A673 (cell line): Measurements from ENCODE around the gene NMUR1. TPM values are rescaled to one million over a fixed set of nuclear protein-coding genes. Genes with fewer than 3 reads are reported as not detected.

Experiments
- BruUV-seq: library from RNA; stranded (reverse); fragments of 400-500 nt; replicated peaks from 2 replicates; lab custom pipeline; 2021; lab: Mats Ljungman, UMichigan
- CTCF ChIA-PET: fragments of 300-600 bp; sonication (Branson Sonifier 250); formaldehyde crosslinking; loops from one replicate; lab custom pipeline; 2022; ENCODE audit warnings: antibody characterized with exemption; lab: Charles Lee
- POLR2A ChIA-PET: fragments of 300-600 bp; sonication (Branson Sonifier 250); formaldehyde crosslinking; loops from one replicate; lab custom pipeline; 2022; ENCODE audit warnings: antibody characterized with exemption; ENCODE audit not compliant: low non-redundant PET; lab: Charles Lee
- DNase-seq: peaks from one replicate; pipeline ENCODE4 v3.0.0-alpha.2; 2015; ENCODE audit warnings: low spot score
- H3K27ac ChIP-seq: fragments of 200-600 bp; sonication (generic); 2 replicates; pipeline ENCODE4 v1.5.1; 2016; ENCODE audit warnings: mixed run types, low read depth, mild to moderate bottlenecking, mixed read lengths, antibody characterized with exemption, low read length; ENCODE audit not compliant: poor library complexity, severe bottlenecking
- H3K27me3 ChIP-seq: fragments of 200-600 bp; sonication (generic); replicated peaks from 2 replicates; pipeline ENCODE4 v1.6.1; 2017; ENCODE audit warnings: mixed run types, low read depth, mild to moderate bottlenecking, mixed read lengths, antibody characterized with exemption, low read length; ENCODE audit not compliant: insufficient read depth, poor library complexity
- H3K36me3 ChIP-seq: fragments of 200-600 bp; sonication (generic); 2 replicates; pipeline ENCODE4 v1.6.1; 2016; ENCODE audit warnings: mixed run types, mild to moderate bottlenecking, mixed read lengths, antibody characterized with exemption, low read length; ENCODE audit not compliant: insufficient read depth, poor library complexity, severe bottlenecking
- H3K4me1 ChIP-seq: fragments of 200-600 bp; sonication (generic); 2 replicates; pipeline ENCODE4 v1.6.1; 2017; ENCODE audit warnings: mixed run types, mild to moderate bottlenecking, mixed read lengths, antibody characterized with exemption, low read length; ENCODE audit not compliant: insufficient read depth, poor library complexity, severe bottlenecking
- H3K4me3 ChIP-seq: fragments of 200-600 bp; sonication (generic); 2 replicates; pipeline ENCODE4 v1.5.1; 2016; ENCODE audit warnings: low read depth, mixed run types, mild to moderate bottlenecking, mixed read lengths, low read length; ENCODE audit not compliant: poor library complexity, severe bottlenecking
- H3K9me3 ChIP-seq: fragments of 200-600 bp; sonication (generic); 2 replicates; pipeline ENCODE4 v1.6.1; 2016; ENCODE audit warnings: mixed run types, low read depth, mild to moderate bottlenecking, mixed read lengths, antibody characterized with exemption, low read length; ENCODE audit not compliant: poor library complexity, severe bottlenecking
- CTCF ChIP-seq: fragments of 300-800, 200-600 bp; sonication (generic); conservative IDR thresholded peaks from 2 replicates; pipeline ENCODE4 v1.5.1; 2017; ENCODE audit warnings: low read depth, mild to moderate bottlenecking, antibody characterized with exemption, low read length, moderate library complexity, mixed read lengths
- EZH2 ChIP-seq: fragments of 200-600 bp; sonication (generic); IDR thresholded peaks from 2 replicates; pipeline ENCODE4 v1.6.1; 2017; ENCODE audit warnings: borderline replicate concordance, low read depth, mild to moderate bottlenecking, mixed read lengths, antibody characterized with exemption, low read length; ENCODE audit not compliant: poor library complexity, severe bottlenecking
- intact Hi-C: fragments of 100-400 bp; cut with micrococcal nuclease; formaldehyde crosslinking; loops from one replicate; pipeline ENCODE4 v1.10.0; 2022; ENCODE audit not compliant: unreplicated experiment
- total RNA-seq: library from RNA; stranded (reverse); gene quantifications from 2 replicates; pipeline ENCODE4 v1.2.3, GENCODE V29; 2021

The NMUR1 gene
- total RNA-seq, 1 experiment from 2014 or later, result not detected

GRCh38 chr2:231549446-231550239 is 19.4 kb upstream of the NMUR1 start:
- H3K27me3 ChIP-seq, result no peaks in the 10 kb centered on the region
- TF ChIP-seq CTCF (no peak), EZH2 (no peak)
- peaks cover 14% of the 10 kb centered on the region for H3K9me3 ChIP-seq
- BruUV-seq, result no TSS peak
- ChIA-PET POLR2A (no interaction called here), CTCF (no interaction called here)
- H3K36me3 ChIP-seq, result no peaks in the 10 kb centered on the region
- intact Hi-C loops, result no loop called here
- no peaks in the 10 kb centered on the region for H3K4me1 ChIP-seq
- no peak overlapping the region for H3K4me3 ChIP-seq
- no peak for DNase-seq
- H3K27ac ChIP-seq, result no peak overlapping the region

DNA sequence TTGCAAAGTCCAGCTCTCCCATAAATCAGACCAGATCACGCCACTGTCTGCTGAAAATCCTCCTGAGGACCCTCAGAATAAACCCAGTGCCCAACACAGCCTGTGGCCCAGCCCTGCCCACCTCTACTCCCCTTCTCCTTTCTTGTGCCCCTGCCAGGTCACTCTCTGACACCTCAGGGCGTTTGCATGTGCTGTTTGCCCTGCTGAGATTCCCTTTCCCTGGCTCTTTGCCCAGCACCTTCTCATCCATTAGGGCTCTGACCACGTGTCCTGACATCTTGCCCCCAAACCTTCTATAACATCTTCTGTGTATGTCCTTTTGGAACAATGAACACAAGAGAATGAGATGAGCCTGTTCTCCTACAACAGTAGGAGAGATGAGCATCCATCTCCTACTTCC is 18.5 kb upstream of the NMUR1 start:
- Histone ChIP-seq H3K27ac (no peak overlapping the region), H3K4me1 (no peaks in the 10 kb centered on the region), H3K27me3 (no peaks in the 10 kb centered on the region), H3K36me3 (no peaks in the 10 kb centered on the region), H3K4me3 (no peak overlapping the region), H3K9me3 (peaks cover 14% of the 10 kb centered on the region)
- DNase-seq, result no peak
- ChIA-PET CTCF (no interaction called here), POLR2A (no interaction called here)
- intact Hi-C loops, result no loop called here
- TF ChIP-seq CTCF (no peak), EZH2 (no peak)
- no TSS peak for BruUV-seq

DNA sequence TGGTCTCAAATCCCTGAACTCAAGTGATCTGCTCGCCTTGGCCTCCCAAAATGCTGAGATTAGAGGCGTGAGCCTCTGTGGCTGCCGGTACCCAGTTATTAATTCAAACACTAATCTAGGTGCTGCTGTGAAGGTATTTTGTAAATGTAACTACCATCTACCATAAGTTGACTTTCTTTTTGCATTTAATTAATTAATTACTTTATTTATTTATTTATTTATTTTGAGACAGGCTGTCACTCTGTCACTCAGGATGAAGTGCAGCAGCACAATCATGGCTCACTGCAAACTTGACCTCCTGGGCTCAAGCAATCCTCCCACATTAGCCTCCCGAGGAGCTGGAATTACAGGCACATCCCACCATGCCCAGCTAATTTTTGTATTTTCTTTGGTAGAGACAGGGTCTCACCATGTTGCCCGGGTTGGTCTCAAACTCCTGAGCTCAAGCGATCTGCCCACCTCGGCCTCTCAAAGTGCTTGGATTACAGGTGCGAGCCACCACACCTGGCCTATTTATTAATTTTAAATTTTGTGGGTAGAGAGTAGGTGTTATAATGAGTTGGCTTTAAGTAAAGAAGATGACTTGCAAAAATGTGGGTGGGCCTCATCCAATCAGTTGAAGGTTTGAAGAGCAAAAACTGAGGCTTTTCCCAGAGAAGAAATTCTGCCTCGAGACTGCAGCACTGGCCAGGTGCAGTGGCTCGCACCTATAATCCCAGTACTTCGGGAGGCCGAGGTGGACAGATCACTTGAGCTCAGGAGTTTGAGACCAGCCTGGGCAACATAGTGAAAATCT is 17.3 kb upstream of the NMUR1 start:
- DNase-seq, result no peak
- ChIA-PET POLR2A (no interaction called here), CTCF (no interaction called here)
- no peaks in the 10 kb centered on the region for H3K4me1 ChIP-seq
- H3K27ac ChIP-seq, result no peak overlapping the region
- no peaks in the 10 kb centered on the region for H3K36me3 ChIP-seq
- intact Hi-C loops, result no loop called here
- no peak for TF ChIP-seq CTCF
- no peak for TF ChIP-seq EZH2
- H3K27me3 ChIP-seq, result no peaks in the 10 kb centered on the region
- BruUV-seq, result no TSS peak
- H3K4me3 ChIP-seq, result no peak overlapping the region
- peaks cover 4% of the 10 kb centered on the region for H3K9me3 ChIP-seq
